ENCODE results near the gene FN3K. TPM values are rescaled to one million over a fixed set of nuclear protein-coding genes. Genes with fewer than 3 reads are reported as not detected.

FN3K gene
- total and polyA plus RNA-seq, 2 of the 13 experiments (the other 11 are each of a cell fraction or from before 2014, with no cell fraction given) = 3.5 to 12.2 TPM

DNA sequence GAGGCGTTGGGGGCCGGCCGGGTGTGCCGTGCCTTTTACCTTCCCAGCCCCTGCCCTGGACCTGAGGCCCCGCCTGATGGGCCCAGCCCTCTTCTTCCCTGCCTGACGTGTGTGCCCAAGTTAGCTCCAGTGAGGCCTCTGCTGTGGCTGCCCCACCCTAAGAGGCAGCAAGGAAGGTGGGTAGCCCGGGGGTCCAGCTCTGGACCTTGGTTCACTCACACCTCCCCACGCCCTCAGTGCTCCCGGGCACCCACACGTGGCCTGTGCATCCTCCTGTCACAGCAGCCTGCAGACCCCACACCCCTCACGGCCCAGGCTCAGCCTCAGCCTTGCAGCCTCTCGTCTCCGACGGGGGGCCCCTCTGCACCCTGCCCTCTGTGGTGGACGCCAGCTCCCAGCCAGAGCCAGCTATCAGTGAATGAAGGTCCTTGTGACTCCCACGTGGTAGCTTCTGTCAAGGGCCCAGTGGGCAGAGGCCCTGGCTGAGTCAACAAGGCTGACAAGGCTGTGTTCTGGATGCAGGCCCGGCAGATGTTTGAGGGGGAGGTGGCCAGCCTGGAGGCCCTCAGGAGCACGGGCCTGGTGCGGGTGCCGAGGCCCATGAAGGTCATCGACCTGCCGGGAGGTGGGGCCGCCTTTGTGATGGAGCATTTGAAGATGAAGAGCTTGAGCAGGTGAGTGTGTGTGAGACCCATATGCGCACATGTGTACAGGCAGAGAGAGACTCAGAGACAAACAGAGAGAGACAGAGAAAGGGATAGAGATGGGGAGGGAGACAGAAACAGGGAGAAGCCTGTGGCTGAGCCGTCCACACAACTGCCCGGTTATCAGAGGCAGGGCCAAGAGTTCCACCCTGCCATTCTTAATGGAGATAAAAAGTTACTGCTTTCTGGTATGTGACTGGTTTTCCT lies 2.8 kb downstream of the FN3K start (continued):
- TF ChIP-seq, protein P1, sequence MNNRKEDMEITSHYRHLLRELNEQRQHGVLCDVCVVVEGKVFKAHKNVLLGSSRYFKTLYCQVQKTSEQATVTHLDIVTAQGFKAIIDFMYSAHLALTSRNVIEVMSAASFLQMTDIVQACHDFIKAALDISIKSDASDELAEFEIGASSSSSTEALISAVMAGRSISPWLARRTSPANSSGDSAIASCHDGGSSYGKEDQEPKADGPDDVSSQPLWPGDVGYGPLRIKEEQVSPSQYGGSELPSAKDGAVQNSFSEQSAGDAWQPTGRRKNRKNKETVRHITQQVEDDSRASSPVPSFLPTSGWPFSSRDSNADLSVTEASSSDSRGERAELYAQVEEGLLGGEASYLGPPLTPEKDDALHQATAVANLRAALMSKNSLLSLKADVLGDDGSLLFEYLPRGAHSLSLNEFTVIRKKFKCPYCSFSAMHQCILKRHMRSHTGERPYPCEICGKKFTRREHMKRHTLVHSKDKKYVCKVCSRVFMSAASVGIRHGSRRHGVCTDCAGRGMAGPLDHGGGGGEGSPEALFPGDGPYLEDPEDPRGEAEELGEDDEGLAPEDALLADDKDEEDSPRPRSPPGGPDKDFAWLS (CRISPR knock-in tag; IDR thresholded peaks at IDR 0.05; ENCODE audit: borderline replicate concordance) = peak; percentile 98
- TF ChIP-seq, protein P2, sequence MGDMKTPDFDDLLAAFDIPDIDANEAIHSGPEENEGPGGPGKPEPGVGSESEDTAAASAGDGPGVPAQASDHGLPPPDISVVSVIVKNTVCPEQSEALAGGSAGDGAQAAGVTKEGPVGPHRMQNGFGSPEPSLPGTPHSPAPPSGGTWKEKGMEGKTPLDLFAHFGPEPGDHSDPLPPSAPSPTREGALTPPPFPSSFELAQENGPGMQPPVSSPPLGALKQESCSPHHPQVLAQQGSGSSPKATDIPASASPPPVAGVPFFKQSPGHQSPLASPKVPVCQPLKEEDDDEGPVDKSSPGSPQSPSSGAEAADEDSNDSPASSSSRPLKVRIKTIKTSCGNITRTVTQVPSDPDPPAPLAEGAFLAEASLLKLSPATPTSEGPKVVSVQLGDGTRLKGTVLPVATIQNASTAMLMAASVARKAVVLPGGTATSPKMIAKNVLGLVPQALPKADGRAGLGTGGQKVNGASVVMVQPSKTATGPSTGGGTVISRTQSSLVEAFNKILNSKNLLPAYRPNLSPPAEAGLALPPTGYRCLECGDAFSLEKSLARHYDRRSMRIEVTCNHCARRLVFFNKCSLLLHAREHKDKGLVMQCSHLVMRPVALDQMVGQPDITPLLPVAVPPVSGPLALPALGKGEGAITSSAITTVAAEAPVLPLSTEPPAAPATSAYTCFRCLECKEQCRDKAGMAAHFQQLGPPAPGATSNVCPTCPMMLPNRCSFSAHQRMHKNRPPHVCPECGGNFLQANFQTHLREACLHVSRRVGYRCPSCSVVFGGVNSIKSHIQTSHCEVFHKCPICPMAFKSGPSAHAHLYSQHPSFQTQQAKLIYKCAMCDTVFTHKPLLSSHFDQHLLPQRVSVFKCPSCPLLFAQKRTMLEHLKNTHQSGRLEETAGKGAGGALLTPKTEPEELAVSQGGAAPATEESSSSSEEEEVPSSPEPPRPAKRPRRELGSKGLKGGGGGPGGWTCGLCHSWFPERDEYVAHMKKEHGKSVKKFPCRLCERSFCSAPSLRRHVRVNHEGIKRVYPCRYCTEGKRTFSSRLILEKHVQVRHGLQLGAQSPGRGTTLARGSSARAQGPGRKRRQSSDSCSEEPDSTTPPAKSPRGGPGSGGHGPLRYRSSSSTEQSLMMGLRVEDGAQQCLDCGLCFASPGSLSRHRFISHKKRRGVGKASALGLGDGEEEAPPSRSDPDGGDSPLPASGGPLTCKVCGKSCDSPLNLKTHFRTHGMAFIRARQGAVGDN (CRISPR knock-in tag; IDR thresholded peaks at IDR 0.05) = peak; percentile 100
- TF ChIP-seq CBFB (CRISPR knock-in tag; IDR thresholded peaks at IDR 0.05) (peak; percentile 94), ZNF121 (CRISPR knock-in tag; IDR thresholded peaks at IDR 0.05) (peak; percentile 76), ZNF766 (CRISPR knock-in tag; IDR thresholded peaks at IDR 0.05; ENCODE audit: borderline replicate concordance) (peak; percentile 99), WIZ (CRISPR knock-in tag; IDR thresholded peaks at IDR 0.05) (peak; percentile 88), ZNF253 (CRISPR knock-in tag; IDR thresholded peaks at IDR 0.05; ENCODE audit: borderline replicate concordance) (peak; percentile 99), NFE2 (CRISPR knock-in tag; IDR thresholded peaks at IDR 0.05) (no peak; the same call in 1 of the 2 replicates), HMG20A (CRISPR knock-in tag; IDR thresholded peaks at IDR 0.05; ENCODE audit: borderline replicate concordance) (peak; percentile 94), ERF (CRISPR knock-in tag; IDR thresholded peaks at IDR 0.05) (peak; percentile 100)
- TF ChIP-seq, protein P3, sequence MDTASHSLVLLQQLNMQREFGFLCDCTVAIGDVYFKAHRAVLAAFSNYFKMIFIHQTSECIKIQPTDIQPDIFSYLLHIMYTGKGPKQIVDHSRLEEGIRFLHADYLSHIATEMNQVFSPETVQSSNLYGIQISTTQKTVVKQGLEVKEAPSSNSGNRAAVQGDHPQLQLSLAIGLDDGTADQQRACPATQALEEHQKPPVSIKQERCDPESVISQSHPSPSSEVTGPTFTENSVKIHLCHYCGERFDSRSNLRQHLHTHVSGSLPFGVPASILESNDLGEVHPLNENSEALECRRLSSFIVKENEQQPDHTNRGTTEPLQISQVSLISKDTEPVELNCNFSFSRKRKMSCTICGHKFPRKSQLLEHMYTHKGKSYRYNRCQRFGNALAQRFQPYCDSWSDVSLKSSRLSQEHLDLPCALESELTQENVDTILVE (CRISPR knock-in tag; IDR thresholded peaks at IDR 0.05) = peak; percentile 98
- TF ChIP-seq, protein P4, sequence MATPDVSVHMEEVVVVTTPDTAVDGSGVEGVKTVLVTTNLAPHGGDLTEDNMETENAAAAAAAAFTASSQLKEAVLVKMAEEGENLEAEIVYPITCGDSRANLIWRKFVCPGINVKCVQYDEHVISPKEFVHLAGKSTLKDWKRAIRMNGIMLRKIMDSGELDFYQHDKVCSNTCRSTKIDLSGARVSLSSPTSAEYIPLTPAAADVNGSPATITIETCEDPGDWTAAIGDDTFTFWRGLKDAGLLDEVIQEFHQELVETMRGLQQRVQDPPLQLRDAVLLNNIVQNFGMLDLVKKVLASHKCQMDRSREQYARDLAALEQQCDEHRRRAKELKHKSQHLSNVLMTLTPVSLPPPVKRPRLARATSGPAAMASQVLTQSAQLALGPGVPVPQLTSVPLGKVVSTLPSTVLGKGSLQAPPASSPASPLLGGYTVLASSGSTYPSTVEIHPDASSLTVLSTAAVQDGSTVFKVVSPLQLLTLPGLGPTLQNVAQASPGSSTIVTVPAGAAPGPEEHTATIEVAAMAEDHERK (CRISPR knock-in tag; IDR thresholded peaks at IDR 0.05; ENCODE audit: low read depth) = no peak
